Tibial nerve (tissue), 3 donors: ENCODE results near the gene PTPN2.

Experiments
- POLR2A ChIP-seq, 2 donors: fragments of 450-650 bp; IDR thresholded peaks; one replicate each; pipeline ENCODE4 v1.6.1; 2017; ENCODE audit warnings: antibody characterized with exemption in 2 of 2, mild to moderate bottlenecking in 2 of 2, moderate library complexity in 2 of 2
- TF ChIP-seq, protein P1 (sequence below), 5 experiments: fragments of 200-600 bp in 3 of 5; fragments of 450-650 bp in 2 of 5; sonication (generic) in 3 of 5; IDR thresholded peaks; one replicate each; pipeline ENCODE4 v1.5.1; 2016 to 2019; ENCODE audit warnings: antibody characterized with exemption in 5 of 5, mild to moderate bottlenecking in 3 of 5, moderate library complexity in 2 of 5

DNA sequence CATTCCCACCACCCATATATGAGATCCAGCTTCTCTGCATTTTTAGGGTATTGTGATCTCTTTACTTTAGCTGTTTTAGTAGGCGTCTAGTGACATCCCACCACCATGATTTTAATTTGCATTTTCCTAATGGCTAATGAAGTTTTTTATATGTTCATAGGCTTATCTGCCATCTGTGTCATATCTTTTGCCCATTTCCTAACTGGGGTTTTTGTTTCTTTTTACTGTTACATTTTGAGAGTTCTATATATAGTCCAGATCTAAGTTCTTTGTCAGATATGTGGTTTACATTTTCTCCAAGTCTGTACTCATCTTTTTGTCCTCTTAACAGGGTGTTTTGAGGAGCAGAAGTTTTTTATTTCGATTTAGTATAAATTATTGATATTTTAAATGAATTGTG is 39.6 kb downstream of the PTPN2 start:
- TF ChIP-seq, protein P1, sequence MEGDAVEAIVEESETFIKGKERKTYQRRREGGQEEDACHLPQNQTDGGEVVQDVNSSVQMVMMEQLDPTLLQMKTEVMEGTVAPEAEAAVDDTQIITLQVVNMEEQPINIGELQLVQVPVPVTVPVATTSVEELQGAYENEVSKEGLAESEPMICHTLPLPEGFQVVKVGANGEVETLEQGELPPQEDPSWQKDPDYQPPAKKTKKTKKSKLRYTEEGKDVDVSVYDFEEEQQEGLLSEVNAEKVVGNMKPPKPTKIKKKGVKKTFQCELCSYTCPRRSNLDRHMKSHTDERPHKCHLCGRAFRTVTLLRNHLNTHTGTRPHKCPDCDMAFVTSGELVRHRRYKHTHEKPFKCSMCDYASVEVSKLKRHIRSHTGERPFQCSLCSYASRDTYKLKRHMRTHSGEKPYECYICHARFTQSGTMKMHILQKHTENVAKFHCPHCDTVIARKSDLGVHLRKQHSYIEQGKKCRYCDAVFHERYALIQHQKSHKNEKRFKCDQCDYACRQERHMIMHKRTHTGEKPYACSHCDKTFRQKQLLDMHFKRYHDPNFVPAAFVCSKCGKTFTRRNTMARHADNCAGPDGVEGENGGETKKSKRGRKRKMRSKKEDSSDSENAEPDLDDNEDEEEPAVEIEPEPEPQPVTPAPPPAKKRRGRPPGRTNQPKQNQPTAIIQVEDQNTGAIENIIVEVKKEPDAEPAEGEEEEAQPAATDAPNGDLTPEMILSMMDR (IDR thresholded peaks at IDR 0.05), result no peak
- TF ChIP-seq POLR2A (IDR thresholded peaks at IDR 0.05), result no peak
